ENCODE results near the gene ZNF205. TPM values are rescaled to one million over a fixed set of nuclear protein-coding genes. Genes with fewer than 3 reads are reported as not detected.

ZNF205 gene
- total and polyA plus RNA-seq, 2 of the 4 experiments (the other 2 are of a cell fraction) = 8.2 to 12.7 TPM

DNA sequence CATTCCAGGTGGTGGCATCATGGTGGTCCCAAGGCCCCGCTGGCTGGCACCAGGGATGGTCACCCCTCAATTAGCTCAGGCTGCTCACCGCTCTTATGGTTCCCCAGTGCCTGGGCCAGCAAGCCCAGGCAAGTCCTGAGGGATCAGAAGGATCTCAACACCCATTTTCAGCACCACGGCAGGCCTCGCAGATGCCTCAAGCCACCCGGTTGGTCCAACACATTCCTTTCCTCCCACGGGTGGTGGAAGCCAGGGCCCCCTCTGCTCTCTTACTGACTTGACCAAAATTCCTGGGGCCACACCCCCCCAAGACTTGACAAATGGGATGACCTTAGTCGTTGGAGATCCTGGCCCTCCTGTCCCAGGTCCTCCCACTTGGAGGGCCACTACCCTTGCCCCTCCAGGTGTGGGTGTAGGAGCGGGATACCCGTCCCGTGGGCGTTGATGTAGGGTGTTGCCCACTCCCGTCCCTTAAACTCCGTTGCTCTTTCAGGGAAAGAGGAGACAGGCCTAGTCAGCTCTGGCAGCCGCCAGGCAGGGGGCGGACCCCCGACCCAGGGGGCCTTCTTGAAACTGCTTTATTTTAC lies 5.9 kb downstream of the ZNF205 start:
- Histone ChIP-seq H3K14ac (replicated peaks; ENCODE audit: low read depth, low read length) (no peak overlapping the region), H4K20me1 (ENCODE audit: insufficient read depth, low read length) (no peaks in the 10 kb centered on the region), H3K9ac (ENCODE audit: low read depth, low read length) (no peak overlapping the region), H3K9me3 (ENCODE audit: control insufficient read depth, insufficient read depth, low read length) (no peaks in the 10 kb centered on the region), H4K5ac (ENCODE audit: low read depth, low read length) (no peak overlapping the region), H3K36me3 (ENCODE audit: control insufficient read depth, insufficient read depth, low read length) (peaks cover 46% of the 10 kb centered on the region), H3K4me2 (ENCODE audit: low read depth, low read length) (no peak overlapping the region), H2BK20ac (ENCODE audit: low read depth, low read length) (no peak overlapping the region), H2AK5ac (ENCODE audit: low read depth, low read length) (no peak overlapping the region), H3K4me3 (ENCODE audit: insufficient read depth, low read depth, low read length) (no peak overlapping the region), H2AFZ (replicated peaks; ENCODE audit: low read length, poor library complexity) (no peak overlapping the region), H3K79me1 (ENCODE audit: low read depth in 1 of 2, low read length in 2 of 2) (peaks cover 19 to 24% of the 10 kb centered on the region in 2 experiments), H3K56ac (ENCODE audit: extremely low read depth, insufficient read depth, low read length) (no peak overlapping the region), H3K4ac (ENCODE audit: low read depth, low read length) (no peak overlapping the region), H4K91ac (ENCODE audit: insufficient read depth, low read depth, low read length) (no peak overlapping the region), H4K8ac (ENCODE audit: low read depth in 2 of 2, low read length in 2 of 2) (no peak overlapping the region), H3K23ac (ENCODE audit: low read depth, low read length) (no peak overlapping the region), H3K27ac (ENCODE audit: insufficient read depth, low read length) (no peak overlapping the region), H2BK15ac (ENCODE audit: low read depth, low read length) (no peak overlapping the region), H2BK120ac (ENCODE audit: low read depth, low read length) (no peak overlapping the region), H3K18ac (ENCODE audit: low read depth, low read length) (no peak overlapping the region), H3K4me1 (ENCODE audit: control insufficient read depth, insufficient read depth, low read length) (peaks cover 9% of the 10 kb centered on the region), H3K9me1 (ENCODE audit: insufficient read depth, low read length) (0 out of 2 replicates have a peak, but pooled peaks cover 2% of the 10 kb centered on the region), H3K27me3 (ENCODE audit: control insufficient read depth, insufficient read depth, low read length) (no peaks in the 10 kb centered on the region), H2BK5ac (ENCODE audit: low read depth, low read length, poor library complexity, severe bottlenecking) (peak overlapping the region; percentile 33), H2AK9ac (replicated peaks; ENCODE audit: low read depth, low read length, poor library complexity) (peak overlapping the region; percentile 70)
- no CpG with 5 or more reads among the region's 16 CpGs for WGBS, 2 experiments (ENCODE audit: extremely low coverage in 2 of 2, insufficient read length in 1 of 2)
- in situ Hi-C loops (cut with MboI; ENCODE audit: low sequenced_read_pairs) = no loop called here
- ChIA-PET CTCF (no interaction called here), POLR2A (ENCODE audit: unreplicated experiment) (no interaction called here)
- ATAC-seq (ENCODE audit: low read depth) (no peak), DNase-seq (no peak)
- BruUV-seq (replicated peaks) = no TSS peak
- dilution Hi-C loops (cut with HindIII; ENCODE audit: low sequenced_read_pairs, unreplicated experiment) = no loop called here
- intact Hi-C loops (cut with micrococcal nuclease) = no loop called here
- TF ChIP-seq POLR2A (IDR thresholded peaks at IDR 0.05; ENCODE audit: low read depth, low read length) = no peak
- no peak for TF ChIP-seq CHD1 (IDR thresholded peaks at IDR 0.05; ENCODE audit: low read depth, low read length)
- TF ChIP-seq FOS (IDR thresholded peaks at IDR 0.05; ENCODE audit: low read depth, low read length) = no peak
- no peak for TF ChIP-seq MXI1 (IDR thresholded peaks at IDR 0.05; ENCODE audit: borderline replicate concordance, low read depth, low read length)
- TF ChIP-seq MAFK (IDR thresholded peaks at IDR 0.05; ENCODE audit: low read depth, low read length) = no peak
- no peak for TF ChIP-seq BHLHE40 (IDR thresholded peaks at IDR 0.05; ENCODE audit: low read depth, low read length)
